Measurements from ENCODE around the gene CCDC167.
A peak's percentile ranks its signal among the peaks of the same experiment; 100 is the strongest.

The CCDC167 gene

GRCh38 chr6:37483252-37483901 lies 16.3 kb downstream of the CCDC167 start:
- no peak for TF ChIP-seq GATA3 (IDR thresholded peaks at IDR 0.05; ENCODE audit: low read depth, low read length)
- TF ChIP-seq GATA2 (IDR thresholded peaks at IDR 0.05; ENCODE audit: low read depth, low read length): no peak

- TF ChIP-seq GATA3 (IDR thresholded peaks at IDR 0.05; ENCODE audit: low read depth, low read length): no peak
- no peak for TF ChIP-seq GATA2 (IDR thresholded peaks at IDR 0.05; ENCODE audit: low read depth, low read length)
Observed at GRCh38 chr6:37482606-37483251, 17.0 kb downstream of the CCDC167 start.

GRCh38 chr6:37481711-37482605 lies 17.7 kb downstream of the CCDC167 start:
- no peak for TF ChIP-seq GATA3 (IDR thresholded peaks at IDR 0.05; ENCODE audit: low read depth, low read length)
- TF ChIP-seq GATA2 (IDR thresholded peaks at IDR 0.05; ENCODE audit: low read depth, low read length): no peak

GRCh38 chr6:37480951-37481534 lies 18.6 kb downstream of the CCDC167 start:
- no peak for TF ChIP-seq GATA3 (IDR thresholded peaks at IDR 0.05; ENCODE audit: low read depth, low read length)
- TF ChIP-seq GATA2 (IDR thresholded peaks at IDR 0.05; ENCODE audit: low read depth, low read length): no peak

GRCh38 chr6:37480118-37480736 lies 19.5 kb downstream of the CCDC167 start:
- TF ChIP-seq GATA2 (IDR thresholded peaks at IDR 0.05; ENCODE audit: low read depth, low read length) (no peak), GATA3 (IDR thresholded peaks at IDR 0.05; ENCODE audit: low read depth, low read length) (no peak)

- TF ChIP-seq GATA3 (IDR thresholded peaks at IDR 0.05; ENCODE audit: low read depth, low read length) (no peak), GATA2 (IDR thresholded peaks at IDR 0.05; ENCODE audit: low read depth, low read length) (no peak)
Observed at GRCh38 chr6:37479266-37479854, 20.3 kb downstream of the CCDC167 start.

GRCh38 chr6:37478827-37479226 lies 20.9 kb downstream of the CCDC167 start:
- TF ChIP-seq GATA2 (IDR thresholded peaks at IDR 0.05; ENCODE audit: low read depth, low read length) (no peak), GATA3 (IDR thresholded peaks at IDR 0.05; ENCODE audit: low read depth, low read length) (no peak)

GRCh38 chr6:37477656-37478435 lies 21.8 kb downstream of the CCDC167 start:
- TF ChIP-seq GATA2 (IDR thresholded peaks at IDR 0.05; ENCODE audit: low read depth, low read length) (no peak), GATA3 (IDR thresholded peaks at IDR 0.05; ENCODE audit: low read depth, low read length) (no peak)

GRCh38 chr6:37477191-37477590 lies 22.5 kb downstream of the CCDC167 start:
- no peak for TF ChIP-seq GATA3 (IDR thresholded peaks at IDR 0.05; ENCODE audit: low read depth, low read length)
- no peak for TF ChIP-seq GATA2 (IDR thresholded peaks at IDR 0.05; ENCODE audit: low read depth, low read length)

- TF ChIP-seq GATA3 (IDR thresholded peaks at IDR 0.05; ENCODE audit: low read depth, low read length) (no peak), GATA2 (IDR thresholded peaks at IDR 0.05; ENCODE audit: low read depth, low read length) (peak; percentile 57)
Observed at GRCh38 chr6:37474316-37474715, 25.4 kb downstream of the CCDC167 start.

GRCh38 chr6:37473364-37474095 lies 26.2 kb downstream of the CCDC167 start:
- TF ChIP-seq GATA3 (IDR thresholded peaks at IDR 0.05; ENCODE audit: low read depth, low read length): no peak
- peak; percentile 96 for TF ChIP-seq GATA2 (IDR thresholded peaks at IDR 0.05; ENCODE audit: low read depth, low read length)

- TF ChIP-seq GATA3 (IDR thresholded peaks at IDR 0.05; ENCODE audit: low read depth, low read length) (no peak), GATA2 (IDR thresholded peaks at IDR 0.05; ENCODE audit: low read depth, low read length) (no peak)
Observed at GRCh38 chr6:37467718-37468117, 32.0 kb downstream of the CCDC167 start.
